ENCODE results near the gene NFU1. TPM values are rescaled to one million over a fixed set of nuclear protein-coding genes. Genes with fewer than 3 reads are reported as not detected.

Gene NFU1
- total RNA-seq, 1 experiment from 2014 or later: 38.2 TPM

- RAD21 ChIA-PET (ENCODE audit: low non-redundant PET in 1 of 2, low total read pairs in 2 of 2, uncharacterized antibody in 2 of 2, unreplicated experiment in 2 of 2): no interaction called here
- intact Hi-C loops (cut with micrococcal nuclease): loop anchor here (10.0 kb wide), 1 partner anchor 335 kb away; no protein-coding TSS in a partner anchor
- Histone ChIP-seq H3K36me3 (ENCODE audit: control insufficient read depth in 1 of 2, insufficient read depth in 2 of 2, low read length in 2 of 2) (no peaks in the 10 kb centered on the region), H3K9me2 (ENCODE audit: insufficient read depth) (no peaks in the 10 kb centered on the region), H3K79me2 (ENCODE audit: insufficient read depth, low read length) (peaks cover 74% of the 10 kb centered on the region), H3K27ac (ENCODE audit: low read depth, low read length) (no peak overlapping the region), H3K9me3 (ENCODE audit: control insufficient read depth in 1 of 2, insufficient read depth in 1 of 2, low read depth in 1 of 2, low read length in 2 of 2) (no peaks in the 10 kb centered on the region), H3K4me1 (ENCODE audit: control insufficient read depth in 1 of 2, insufficient read depth in 2 of 2, low read length in 2 of 2) (no peaks in the 10 kb centered on the region; a peak in 1 of 4 replicates), H3K4me3 (replicated peaks in 1 of 2; ENCODE audit: low read depth in 1 of 2, low read length in 2 of 2) (no peak overlapping the region), H3K4me2 (ENCODE audit: low read length) (no peak overlapping the region), H3K27me3 (ENCODE audit: insufficient read depth, low read length) (no peaks in the 10 kb centered on the region), H3K9ac (ENCODE audit: low read length) (no peak overlapping the region), H2AFZ (ENCODE audit: low read depth, low read length, poor library complexity, severe bottlenecking) (no peak overlapping the region), H4K20me1 (ENCODE audit: insufficient read depth) (no peaks in the 10 kb centered on the region)
- DNase-seq (ENCODE audit: low read depth, low spot score): no peak
- CTCF ChIA-PET: no interaction called here
- TF ChIP-seq RAD21 (IDR thresholded peaks at IDR 0.05; ENCODE audit: low read depth) (no peak), EZH2 (IDR thresholded peaks at IDR 0.05) (no peak), JUND (IDR thresholded peaks at IDR 0.05) (no peak)
- ATAC-seq: no peak
- POLR2A ChIA-PET: interaction anchor here (0.6 kb wide), 1 partner anchor 681 kb away, joined by 4 read pairs; no protein-coding TSS in a partner anchor
- no TSS peak for BruUV-seq (replicated peaks)
Observed at GRCh38 chr2:69380072-69380917, 56.9 kb downstream of the NFU1 start.

- H3K9me3 ChIP-seq (ENCODE audit: control insufficient read depth in 1 of 2, insufficient read depth in 1 of 2, low read depth in 1 of 2, low read length in 2 of 2): no peaks in the 10 kb centered on the region
- H3K27ac ChIP-seq (ENCODE audit: low read depth, low read length): no peak overlapping the region
- DNase-seq (ENCODE audit: low read depth, low spot score) (no peak), ATAC-seq (no peak)
- no peak overlapping the region for H2AFZ ChIP-seq (ENCODE audit: low read depth, low read length, poor library complexity, severe bottlenecking)
- no peak for TF ChIP-seq YY1 (IDR thresholded peaks at IDR 0.05; ENCODE audit: extremely low read depth, insufficient replicate concordance, low read depth, low read length)
- no peak for TF ChIP-seq REST (IDR thresholded peaks at IDR 0.05; ENCODE audit: low read depth)
- TF ChIP-seq CTCF (IDR thresholded peaks at IDR 0.05 in 2 of 3, conservative IDR thresholded peaks at IDR 0.05 in 1 of 3; ENCODE audit: borderline replicate concordance in 1 of 3, insufficient read depth in 1 of 3, low read depth in 2 of 3, low read length in 2 of 3): no peak
- TF ChIP-seq JUND (IDR thresholded peaks at IDR 0.05): no peak
- TF ChIP-seq EZH2 (IDR thresholded peaks at IDR 0.05): no peak
- H4K20me1 ChIP-seq (ENCODE audit: insufficient read depth): no peaks in the 10 kb centered on the region
- peaks cover 52% of the 10 kb centered on the region for H3K79me2 ChIP-seq (ENCODE audit: insufficient read depth, low read length)
- CTCF ChIA-PET: interaction anchor here (0.5 to 1.5 kb wide), 3 partner anchors 14 to 45 kb away, joined by 3 to 4 read pairs (median 3); no protein-coding TSS in a partner anchor
- no peaks in the 10 kb centered on the region for H3K27me3 ChIP-seq (ENCODE audit: insufficient read depth, low read length)
- H3K36me3 ChIP-seq (ENCODE audit: control insufficient read depth in 1 of 2, insufficient read depth in 2 of 2, low read length in 2 of 2): 0 out of 4 replicates have a peak, but pooled peaks cover 0 to 3% of the 10 kb centered on the region in 2 experiments
- H3K4me1 ChIP-seq (ENCODE audit: control insufficient read depth in 1 of 2, insufficient read depth in 2 of 2, low read length in 2 of 2): no peaks in the 10 kb centered on the region; a peak in 1 of 4 replicates
- BruUV-seq (replicated peaks): no TSS peak
- POLR2A ChIA-PET: no interaction called here
- no peak overlapping the region for H3K9ac ChIP-seq (ENCODE audit: low read length)
- H3K4me3 ChIP-seq (replicated peaks in 1 of 2; ENCODE audit: low read depth in 1 of 2, low read length in 2 of 2): no peak overlapping the region
- intact Hi-C loops (cut with micrococcal nuclease): no loop called here
- H3K4me2 ChIP-seq (ENCODE audit: low read length): no peak overlapping the region
- RAD21 ChIA-PET (ENCODE audit: low non-redundant PET in 1 of 2, low total read pairs in 2 of 2, uncharacterized antibody in 2 of 2, unreplicated experiment in 2 of 2): no interaction called here
- no peaks in the 10 kb centered on the region for H3K9me2 ChIP-seq (ENCODE audit: insufficient read depth)
Observed at GRCh38 chr2:69376403-69376802, 60.8 kb downstream of the NFU1 start.
